Measurements from ENCODE around the gene TTBK2.
"Not testable (repeated sequence)": the region's sequence is repeated elsewhere in the genome, so short reads cannot be mapped to it uniquely, and the experiment has no call there.

The TTBK2 gene

GRCh38 chr15:42820811-42821210, 99.8 kb downstream of the TTBK2 start:
- DNase-seq = no peak

- DNase-seq = no peak
Observed at GRCh38 chr15:42819786-42820185, 100.8 kb downstream of the TTBK2 start.

- DNase-seq = no peak
Observed at GRCh38 chr15:42811433-42811832, 109.1 kb downstream of the TTBK2 start.

GRCh38 chr15:42808913-42809312, 111.7 kb downstream of the TTBK2 start:
- DNase-seq = no peak

- no peak for DNase-seq
Observed at GRCh38 chr15:42805266-42805665, 115.3 kb downstream of the TTBK2 start.

GRCh38 chr15:42804739-42805138, 115.8 kb downstream of the TTBK2 start:
- no peak for DNase-seq

GRCh38 chr15:42803436-42803835, 117.1 kb downstream of the TTBK2 start:
- no peak for DNase-seq

GRCh38 chr15:42802168-42802567, 118.4 kb downstream of the TTBK2 start:
- DNase-seq = no peak

- DNase-seq = no peak
Observed at GRCh38 chr15:42800731-42801474, 119.7 kb downstream of the TTBK2 start.

GRCh38 chr15:42798802-42799201, 121.8 kb downstream of the TTBK2 start:
- DNase-seq = no peak

GRCh38 chr15:42796955-42797782, 123.4 kb downstream of the TTBK2 start:
- no peak for DNase-seq

GRCh38 chr15:42788725-42789124, 131.9 kb downstream of the TTBK2 start:
- DNase-seq = no peak

GRCh38 chr15:42786978-42787377, 133.6 kb downstream of the TTBK2 start:
- no peak for DNase-seq

GRCh38 chr15:42785569-42785968, 135.0 kb downstream of the TTBK2 start:
- DNase-seq = no peak

GRCh38 chr15:42784705-42785104, 135.9 kb downstream of the TTBK2 start:
- no peak for DNase-seq

GRCh38 chr15:42782716-42783115, 137.9 kb downstream of the TTBK2 start:
- no peak for DNase-seq

GRCh38 chr15:42775416-42775815, 145.2 kb downstream of the TTBK2 start:
- DNase-seq = peak in 1 of 2 experiments; percentile 2

- DNase-seq = no peak
Observed at GRCh38 chr15:42772901-42773300, 147.7 kb downstream of the TTBK2 start.

GRCh38 chr15:42772144-42772543, 148.4 kb downstream of the TTBK2 start:
- DNase-seq = peak; percentile 70 to 95

- DNase-seq = not testable (repeated sequence)
Observed at GRCh38 chr15:42766109-42766508, 154.5 kb downstream of the TTBK2 start.

- not testable (repeated sequence) for DNase-seq
Observed at GRCh38 chr15:42764154-42764731, 156.3 kb downstream of the TTBK2 start.

GRCh38 chr15:42761813-42762212, 158.8 kb downstream of the TTBK2 start:
- DNase-seq = not testable (repeated sequence)

GRCh38 chr15:42760759-42761158, 159.8 kb downstream of the TTBK2 start:
- no peak for DNase-seq

GRCh38 chr15:42759093-42759492, 161.5 kb downstream of the TTBK2 start:
- DNase-seq = no peak

All from NCI-H446 (cell line).